GM19328 (cell line): ENCODE data around the gene TSPOAP1.
"Not testable (repeated sequence)": the region's sequence is repeated elsewhere in the genome, so short reads cannot be mapped to it uniquely, and the experiment has no call there.

Experiments used
- ATAC-seq: cut with Tn5 transposase; IDR thresholded peaks from one replicate; pipeline ENCODE4 v1.9.1; 2021; ENCODE audit warnings: mild to moderate bottlenecking, moderate library complexity; ENCODE audit not compliant: unreplicated experiment

Gene TSPOAP1

GRCh38 chr17:58341136-58341860 lies 12.7 kb upstream of the TSPOAP1 start:
- ATAC-seq, result not testable (repeated sequence)

- ATAC-seq, result no peak
Observed at GRCh38 chr17:58340405-58340876, 11.8 kb upstream of the TSPOAP1 start.

- no peak for ATAC-seq
Observed at GRCh38 chr17:58339755-58340404, 11.3 kb upstream of the TSPOAP1 start.

GRCh38 chr17:58338841-58339754 lies 10.5 kb upstream of the TSPOAP1 start:
- ATAC-seq, result peak; percentile 27

- no peak for ATAC-seq
Observed at GRCh38 chr17:58338454-58338840, 9.9 kb upstream of the TSPOAP1 start.

- peak; percentile 61 for ATAC-seq
Observed at GRCh38 chr17:58337600-58338453, 9.2 kb upstream of the TSPOAP1 start.

GRCh38 chr17:58337210-58337599 lies 8.6 kb upstream of the TSPOAP1 start:
- no peak for ATAC-seq

GRCh38 chr17:58336456-58337209 lies 8.0 kb upstream of the TSPOAP1 start:
- ATAC-seq, result no peak

- no peak for ATAC-seq
Observed at GRCh38 chr17:58335779-58336455, 7.3 kb upstream of the TSPOAP1 start.

GRCh38 chr17:58335061-58335731 lies 6.6 kb upstream of the TSPOAP1 start:
- ATAC-seq, result no peak

- ATAC-seq, result no peak
Observed at GRCh38 chr17:58334661-58335060, 6.1 kb upstream of the TSPOAP1 start.

- no peak for ATAC-seq
Observed at GRCh38 chr17:58334256-58334655, 5.7 kb upstream of the TSPOAP1 start.

- no peak for ATAC-seq
Observed at GRCh38 chr17:58333736-58334207, 5.2 kb upstream of the TSPOAP1 start.

- no peak for ATAC-seq
Observed at GRCh38 chr17:58332778-58333735, 4.5 kb upstream of the TSPOAP1 start.

- no peak for ATAC-seq
Observed at GRCh38 chr17:58331815-58332777, 3.5 kb upstream of the TSPOAP1 start.
